IMR-90 (cell line): ENCODE results near the gene ANKFY1. TPM values are rescaled to one million over a fixed set of nuclear protein-coding genes. Genes with fewer than 3 reads are reported as not detected.
"Not testable (repeated sequence)": the region's sequence is repeated elsewhere in the genome, so short reads cannot be mapped to it uniquely, and the experiment has no call there.

Experiments
- ATAC-seq: fragments of 200-7000 bp; cut with Tn5 transposase; 2 replicates; pipeline ENCODE4 v1.9.1; 2020; ENCODE audit warnings: low read depth, mild to moderate bottlenecking, moderate library complexity
- BruUV-seq: library from RNA; stranded (reverse); fragments of 400-500 nt; replicated peaks from 2 replicates; lab custom pipeline; 2021; lab: Mats Ljungman, UMichigan
- CTCF ChIA-PET: fragments of 300-600 bp; formaldehyde crosslinking; extraction: SDS; loops from one replicate; lab custom pipeline; 2021; ENCODE audit warnings: antibody characterized with exemption; lab: Yijun Ruan, JAX
- POLR2A ChIA-PET: fragments of 300-600 bp; sonication (Branson Sonifier 250); formaldehyde crosslinking; loops from one replicate; lab custom pipeline; 2022; ENCODE audit warnings: antibody characterized with exemption; ENCODE audit not compliant: unreplicated experiment; lab: Charles Lee
- DNase-seq: peaks from one replicate; pipeline ENCODE4 v3.0.0; 2013
- H2AFZ ChIP-seq: replicated peaks from 2 replicates; pipeline ENCODE3; 2013; ENCODE audit warnings: low read length, mild to moderate bottlenecking; ENCODE audit not compliant: poor library complexity
- H2AK5ac ChIP-seq: 2 replicates; pipeline ENCODE4 v1.6.1; 2013; ENCODE audit warnings: low read depth, low read length, inconsistent platforms
- H2AK9ac ChIP-seq: replicated peaks from 2 replicates; pipeline ENCODE3; 2013; ENCODE audit warnings: mild to moderate bottlenecking, low read depth, low read length, moderate library complexity; ENCODE audit not compliant: poor library complexity
- H2BK120ac ChIP-seq: 2 replicates; pipeline ENCODE4 v1.6.1; 2013; ENCODE audit warnings: low read depth, low read length, inconsistent platforms
- H2BK15ac ChIP-seq: 3 replicates; pipeline ENCODE4 v1.6.1; 2013; ENCODE audit warnings: low read depth, low read length, inconsistent platforms
- H2BK20ac ChIP-seq: 2 replicates; pipeline ENCODE4 v1.6.1; 2013; ENCODE audit warnings: low read depth, mild to moderate bottlenecking, inconsistent platforms, low read length, moderate library complexity
- H2BK5ac ChIP-seq: 2 replicates; pipeline ENCODE4 v1.6.1; 2013; ENCODE audit warnings: mild to moderate bottlenecking, low read depth, low read length, inconsistent platforms; ENCODE audit not compliant: poor library complexity, severe bottlenecking
- H3K14ac ChIP-seq: replicated peaks from 2 replicates; pipeline ENCODE4 v1.6.1; 2013; ENCODE audit warnings: low read depth, low read length, inconsistent platforms
- H3K18ac ChIP-seq: 2 replicates; pipeline ENCODE4 v1.6.1; 2013; ENCODE audit warnings: low read depth, low read length, control low read depth
- H3K23ac ChIP-seq: 2 replicates; pipeline ENCODE4 v1.6.1; 2013; ENCODE audit warnings: low read depth, low read length, inconsistent platforms
- H3K27ac ChIP-seq: 2 replicates; pipeline ENCODE4 v1.5.1; 2013; ENCODE audit warnings: mild to moderate bottlenecking, control low read depth, low read length; ENCODE audit not compliant: insufficient read depth
- H3K27me3 ChIP-seq: 2 replicates; pipeline ENCODE4 v1.6.1; 2013; ENCODE audit warnings: low read length; ENCODE audit not compliant: control insufficient read depth, insufficient read depth
- H3K36me3 ChIP-seq: 2 replicates; pipeline ENCODE4 v1.6.1; 2013; ENCODE audit warnings: low read length, mixed read lengths; ENCODE audit not compliant: control insufficient read depth, insufficient read depth
- H3K4ac ChIP-seq: 2 replicates; pipeline ENCODE4 v1.6.1; 2013; ENCODE audit warnings: low read depth, low read length, inconsistent platforms
- H3K4me1 ChIP-seq: 2 replicates; pipeline ENCODE4 v1.6.1; 2013; ENCODE audit warnings: low read length, mixed read lengths; ENCODE audit not compliant: control insufficient read depth, insufficient read depth
- H3K4me2 ChIP-seq: 2 replicates; pipeline ENCODE4 v1.6.1; 2013; ENCODE audit warnings: low read depth, mild to moderate bottlenecking, control low read depth, low read length, moderate library complexity
- H3K4me3 ChIP-seq: 2 replicates; pipeline ENCODE4 v1.5.1; 2013; ENCODE audit warnings: low read depth, mild to moderate bottlenecking, control low read depth, low read length, moderate library complexity; ENCODE audit not compliant: insufficient read depth
- H3K56ac ChIP-seq: 2 replicates; pipeline ENCODE4 v1.6.1; 2013; ENCODE audit warnings: low read length, inconsistent platforms; ENCODE audit not compliant: insufficient read depth; ENCODE audit errors: extremely low read depth
- H3K79me1 ChIP-seq, 2 experiments: 2 replicates each; pipeline ENCODE4 v1.6.1; 2013; ENCODE audit warnings: low read length in 2 of 2, inconsistent platforms in 1 of 2, low read depth in 1 of 2
- H3K9ac ChIP-seq: 2 replicates; pipeline ENCODE4 v1.6.1; 2013; ENCODE audit warnings: low read depth, low read length, control low read depth
- H3K9me1 ChIP-seq: 2 replicates; pipeline ENCODE4 v1.6.1; 2013; ENCODE audit warnings: low read length, inconsistent platforms; ENCODE audit not compliant: insufficient read depth
- H3K9me3 ChIP-seq: 2 replicates; pipeline ENCODE4 v1.6.1; 2013; ENCODE audit warnings: low read length; ENCODE audit not compliant: control insufficient read depth, insufficient read depth
- H4K20me1 ChIP-seq: 2 replicates; pipeline ENCODE4 v1.6.1; 2013; ENCODE audit warnings: low read length, inconsistent platforms; ENCODE audit not compliant: insufficient read depth
- H4K5ac ChIP-seq: 2 replicates; pipeline ENCODE4 v1.6.1; 2013; ENCODE audit warnings: mild to moderate bottlenecking, low read depth, low read length, control low read depth
- H4K8ac ChIP-seq, 2 experiments: 2 replicates each; pipeline ENCODE4 v1.6.1; 2013; ENCODE audit warnings: low read depth in 2 of 2, low read length in 2 of 2, control low read depth in 1 of 2, inconsistent platforms in 1 of 2
- H4K91ac ChIP-seq: 2 replicates; pipeline ENCODE4 v1.6.1; 2013; ENCODE audit warnings: low read depth, low read length, inconsistent platforms; ENCODE audit not compliant: insufficient read depth
- WGBS, 2 experiments: methylation state at CpG; one replicate each; pipeline versions ENCODE4 v1.1.5 to v1.1.7; 2013; ENCODE audit warnings: missing lambda C conversion rate in 2 of 2; ENCODE audit not compliant: insufficient read length in 1 of 2; ENCODE audit errors: extremely low coverage in 2 of 2; 5-methylcytosine and 5-hydroxymethylcytosine counted together
- dilution Hi-C: fragments of 300-500 bp; cut with HindIII; formaldehyde crosslinking; loops from one replicate; pipeline ENCODE4 v1.14.3; 2018; ENCODE audit warnings: low sequenced_read_pairs; ENCODE audit not compliant: unreplicated experiment
- in situ Hi-C: fragments of 300-500 bp; cut with MboI; formaldehyde crosslinking; loops from 3 replicates; pipeline ENCODE4 v1.14.3; 2019; ENCODE audit warnings: low sequenced_read_pairs, inconsistent platforms, mixed read lengths
- intact Hi-C: fragments of 100-400 bp; cut with micrococcal nuclease; formaldehyde crosslinking; loops from 2 replicates; pipeline ENCODE4 v1.10.0; 2022
- polyA plus RNA-seq, 3 experiments: library from polyadenylated mRNA; depleted of rRNA; stranded (reverse); fragments of >200 nt; gene quantifications; 2 replicates each; pipeline ENCODE4 v1.2.3, GENCODE V29; 2012; ENCODE audit warnings: low replicate concordance in 1 of 3
- total RNA-seq: library from RNA; depleted of rRNA; stranded (reverse); fragments of >200 nt; gene quantifications from 2 replicates; pipeline ENCODE4 v1.2.3, GENCODE V29; 2012

The ANKFY1 gene
- total and polyA plus RNA-seq, 2 of the 4 experiments (the other 2 are of a cell fraction): 32.3 to 48.9 TPM

- H4K91ac ChIP-seq, CTCF ChIA-PET: not testable (repeated sequence)
Measured at GRCh38 chr17:4190791-4191190, 73.0 kb downstream of the ANKFY1 start.

More at GRCh38 chr17:4190791-4191190, 73.0 kb downstream of the ANKFY1 start:
- H3K27ac ChIP-seq, in situ Hi-C loops, POLR2A ChIA-PET, H3K4ac ChIP-seq, H4K8ac ChIP-seq, intact Hi-C loops, BruUV-seq, H3K9ac ChIP-seq, H3K4me2 ChIP-seq, H2BK15ac ChIP-seq, H2BK5ac ChIP-seq, H3K9me1 ChIP-seq, H3K18ac ChIP-seq, ATAC-seq, H3K4me3 ChIP-seq, H3K56ac ChIP-seq, H2AFZ ChIP-seq, H2AK9ac ChIP-seq, H2BK120ac ChIP-seq, H3K9me3 ChIP-seq, H3K23ac ChIP-seq, H4K5ac ChIP-seq, H2BK20ac ChIP-seq, dilution Hi-C loops, H2AK5ac ChIP-seq, H3K14ac ChIP-seq, H4K20me1 ChIP-seq, H3K4me1 ChIP-seq, DNase-seq, H3K27me3 ChIP-seq: not testable (repeated sequence)
- peaks cover 40% of the 10 kb centered on the region for H3K36me3 ChIP-seq
- H3K79me1 ChIP-seq: peaks cover 10 to 11% of the 10 kb centered on the region in 2 experiments; a peak in 3 of 4 replicates
- 100% methylated on average over 1 of the region's 7 CpGs; no CpG with 5 or more reads in 1 of the 2 experiments for WGBS, 2 experiments
